Body of pancreas (tissue), 4 donors: ENCODE data around the gene THAP9. TPM values are rescaled to one million over a fixed set of nuclear protein-coding genes. Genes with fewer than 3 reads are reported as not detected.
"Not testable (repeated sequence)": the region's sequence is repeated elsewhere in the genome, so short reads cannot be mapped to it uniquely, and the experiment has no call there.

Experiments
- ATAC-seq: fragments of 150-250 bp; one replicate; pipeline ENCODE4 v1.9.1; 2016
- DNase-seq, 4 donors: peaks; one replicate each; pipeline ENCODE4 v3.0.0-alpha.2; 2019
- H3K27ac ChIP-seq, 4 donors: fragments of 200-600 bp; sonication (generic); 1 replicate in 3 of 4; 2 replicates in 1 of 4; pipeline versions ENCODE4 v1.5.1 to v1.6.1; 2016 to 2019; ENCODE audit warnings: mild to moderate bottlenecking in 1 of 4, mixed read lengths in 1 of 4, moderate library complexity in 1 of 4
- H3K27me3 ChIP-seq, 2 donors: fragments of 200-600 bp; sonication (generic); one replicate each; pipeline ENCODE4 v1.6.0; 2016; ENCODE audit warnings: mild to moderate bottlenecking in 1 of 2
- H3K36me3 ChIP-seq, 2 donors: fragments of 200-600 bp; sonication (generic); replicated peaks in 1 of 2; 2 replicates each; pipeline ENCODE4 v1.5.1; 2016; ENCODE audit warnings: low read depth in 2 of 2; ENCODE audit not compliant: insufficient read depth in 1 of 2
- H3K4me1 ChIP-seq: fragments of 200-600 bp; sonication (generic); one replicate; pipeline ENCODE4 v1.6.0; 2016
- H3K4me3 ChIP-seq, 2 donors: fragments of 200-600 bp; sonication (generic); 1 replicate in 1 of 2; 2 replicates in 1 of 2; pipeline ENCODE4 v1.5.1; 2016 to 2019
- H3K9me3 ChIP-seq, 3 donors: fragments of 200-600 bp; sonication (generic); 1 replicate in 2 of 3; 2 replicates in 1 of 3; pipeline ENCODE4 v1.5.1; 2016
- CTCF ChIP-seq, 7 experiments: fragments of 450-650 bp in 4 of 7; fragments of 200-600 bp in 3 of 7; sonication (generic) in 3 of 7; IDR thresholded peaks; one replicate each; pipeline ENCODE4 v1.5.1; 2016 to 2019; ENCODE audit warnings: antibody characterized with exemption in 7 of 7
- POLR2A ChIP-seq, 3 donors: fragments of 450-650 bp; IDR thresholded peaks; one replicate each; pipeline ENCODE4 v1.6.1; 2016; ENCODE audit warnings: antibody characterized with exemption in 3 of 3, mild to moderate bottlenecking in 2 of 3
- WGBS, 2 donors: methylation state at CpG; one replicate each; pipeline ENCODE4 v1.1.5; 2017; 5-methylcytosine and 5-hydroxymethylcytosine counted together
- intact Hi-C: fragments of 100-400 bp; cut with DNase I; formaldehyde crosslinking; loops from one replicate; pipeline ENCODE4 v1.15.1; 2023
- total RNA-seq, 2 donors: library from RNA; depleted of rRNA; stranded (reverse); fragments of >200 nt; gene quantifications; one replicate each; pipeline ENCODE4 v1.1.0, GENCODE V29; 2016

THAP9 gene
- total RNA-seq, result 1 to 10 TPM in 1 of 2 donors, under 1 TPM in 1; 0.33 to 3.9 TPM

DNA sequence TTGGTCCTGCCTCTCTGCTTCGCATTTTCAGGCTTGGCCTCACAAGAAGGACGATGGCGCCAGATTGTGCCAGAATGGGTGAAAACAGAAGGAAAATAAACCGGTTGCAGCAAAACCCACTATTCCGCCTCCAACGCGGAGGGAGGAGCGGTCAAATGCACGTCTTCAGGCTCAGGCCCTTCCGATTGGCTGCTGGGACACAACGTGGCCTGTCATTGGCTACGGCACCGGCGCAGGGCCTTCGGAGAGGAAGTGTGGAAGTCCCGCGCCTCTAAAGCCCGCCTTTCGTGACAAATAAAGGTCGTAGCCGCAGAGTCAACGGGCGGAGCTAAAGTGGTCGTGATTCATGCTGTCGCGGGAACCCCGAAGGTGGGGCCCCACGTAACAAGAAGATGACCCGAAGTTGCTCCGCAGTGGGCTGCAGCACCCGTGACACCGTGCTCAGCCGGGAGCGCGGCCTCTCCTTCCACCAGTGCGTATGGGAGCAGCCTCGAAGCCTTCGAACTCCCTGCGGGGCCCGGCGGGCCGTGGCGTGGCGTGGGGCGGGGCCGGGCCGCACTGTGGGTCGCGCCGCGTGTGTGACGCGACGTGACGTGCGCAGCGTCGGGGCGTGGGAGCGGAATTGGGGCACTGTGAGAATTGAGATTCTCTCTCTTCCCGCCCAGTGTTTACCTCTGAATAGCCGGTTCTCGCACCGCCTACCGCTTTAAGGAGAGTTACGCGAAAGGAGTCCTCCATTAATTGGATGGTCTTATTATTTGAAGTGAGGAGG lies at the start of gene THAP9:
Gene THAP9 (plus strand): TSS at position 325 of the 772 bp plus-strand sequence. CDS start 68 bp downstream, at position 393.
- peaks cover 23% of the 10 kb centered on the region for H3K4me1 ChIP-seq
- H3K27ac ChIP-seq, result peak within 1 kb of the TSS; percentile 89 to 100 (median 100)
- intact Hi-C loops, result no loop called here
- no peaks in the 10 kb centered on the region for H3K27me3 ChIP-seq
- no peaks in the 10 kb centered on the region for H3K9me3 ChIP-seq
- H3K4me3 ChIP-seq, result peak within 1 kb of the TSS; percentile 13 to 55
- no peak for TF ChIP-seq CTCF (IDR thresholded peaks at IDR 0.05)
- peak; percentile 57 to 92 (median 85) for TF ChIP-seq POLR2A (IDR thresholded peaks at IDR 0.05)
- 0% methylated on average over 26 to 67 of the region's 67 CpGs for WGBS, 2 donors
- DNase-seq (peak; percentile 97 to 99 (median 98)), ATAC-seq (peak; percentile 97)
- H3K36me3 ChIP-seq, result no peaks in the 10 kb centered on the region

DNA sequence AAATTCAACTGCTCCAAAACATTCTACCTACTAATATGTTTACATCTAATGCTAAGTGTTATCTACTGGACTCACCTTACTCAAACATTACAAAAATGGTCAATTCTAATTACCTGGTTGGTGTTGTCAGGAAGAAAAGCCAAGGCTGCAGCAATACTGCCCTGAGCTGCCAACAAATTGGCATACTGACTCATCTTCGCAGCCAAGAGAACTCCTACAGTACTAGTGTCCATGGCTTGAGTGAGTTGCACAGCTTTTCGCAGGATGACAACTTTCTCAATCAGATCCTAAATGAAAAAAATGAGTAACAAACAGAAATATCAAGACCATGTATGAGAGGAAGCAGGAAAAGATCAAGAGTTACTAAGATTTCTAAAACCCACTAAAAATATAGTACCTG lies 49.2 kb upstream of the THAP9 start:
- TF ChIP-seq POLR2A (IDR thresholded peaks at IDR 0.05) (no peak), CTCF (IDR thresholded peaks at IDR 0.05) (no peak)
- Histone ChIP-seq H3K4me1 (peaks cover 5% of the 10 kb centered on the region), H3K27ac (no peak overlapping the region), H3K4me3 (no peak overlapping the region), H3K27me3 (no peaks in the 10 kb centered on the region), H3K9me3 (no peaks in the 10 kb centered on the region), H3K36me3 (peaks cover 15 to 62% of the 10 kb centered on the region in 2 donors)
- intact Hi-C loops, result no loop called here
- WGBS, 2 donors, result 75 to 87% methylated on average over 2 of the region's 2 CpGs
- DNase-seq, result no peak
- ATAC-seq, result no peak

DNA sequence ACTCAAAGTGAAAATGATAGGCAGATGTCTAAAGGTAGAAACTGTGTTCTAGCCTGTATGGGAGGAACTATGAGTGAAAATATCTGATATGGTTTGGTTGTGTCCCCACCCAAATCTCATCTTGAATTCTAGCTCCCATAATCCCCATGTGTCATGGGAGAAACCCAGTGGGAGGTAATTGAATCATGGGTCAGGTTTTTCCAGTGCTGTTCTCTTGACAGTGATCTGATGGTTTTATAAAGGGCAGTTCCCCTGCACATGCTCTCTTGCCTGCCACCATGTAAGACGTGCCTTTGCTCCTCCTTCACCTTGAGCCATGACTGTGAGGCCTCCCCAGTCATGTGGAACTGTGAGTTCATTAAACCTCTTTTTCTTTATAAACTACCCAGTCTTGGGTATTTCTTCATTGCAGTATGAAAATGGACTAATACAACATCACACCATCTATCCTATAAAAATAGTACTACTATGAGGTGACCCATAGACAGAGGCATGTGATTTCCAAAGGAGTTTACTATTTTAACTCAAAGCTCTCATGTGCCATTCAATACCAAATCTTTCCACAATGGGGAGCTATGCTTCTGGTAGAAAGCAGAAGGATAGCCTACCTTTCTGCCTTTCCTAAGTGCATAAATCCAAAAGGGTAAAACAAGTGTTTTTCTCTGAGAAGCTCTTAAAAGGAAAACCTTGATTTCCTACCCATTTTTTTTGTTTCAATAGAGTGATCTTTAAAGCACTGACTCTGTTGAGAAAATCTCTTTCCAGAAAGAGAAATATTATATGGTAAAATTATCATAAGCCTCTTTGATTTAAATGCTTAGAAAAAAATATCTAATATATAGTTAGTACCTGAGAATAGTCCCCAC lies 48.4 kb upstream of the THAP9 start:
- Histone ChIP-seq H3K36me3 (peaks cover 15 to 69% of the 10 kb centered on the region in 2 donors), H3K27ac (no peak overlapping the region), H3K9me3 (no peaks in the 10 kb centered on the region), H3K4me3 (no peak overlapping the region), H3K4me1 (peaks cover 5% of the 10 kb centered on the region), H3K27me3 (no peaks in the 10 kb centered on the region)
- DNase-seq (no peak), ATAC-seq (peak; percentile 45)
- TF ChIP-seq POLR2A (IDR thresholded peaks at IDR 0.05) (no peak), CTCF (IDR thresholded peaks at IDR 0.05) (peak in 5 of 7 experiments; percentile 27 to 46 (median 44))
- 77 to 88% methylated on average over 1 of the region's 1 CpG for WGBS, 2 donors
- intact Hi-C loops, result no loop called here

DNA sequence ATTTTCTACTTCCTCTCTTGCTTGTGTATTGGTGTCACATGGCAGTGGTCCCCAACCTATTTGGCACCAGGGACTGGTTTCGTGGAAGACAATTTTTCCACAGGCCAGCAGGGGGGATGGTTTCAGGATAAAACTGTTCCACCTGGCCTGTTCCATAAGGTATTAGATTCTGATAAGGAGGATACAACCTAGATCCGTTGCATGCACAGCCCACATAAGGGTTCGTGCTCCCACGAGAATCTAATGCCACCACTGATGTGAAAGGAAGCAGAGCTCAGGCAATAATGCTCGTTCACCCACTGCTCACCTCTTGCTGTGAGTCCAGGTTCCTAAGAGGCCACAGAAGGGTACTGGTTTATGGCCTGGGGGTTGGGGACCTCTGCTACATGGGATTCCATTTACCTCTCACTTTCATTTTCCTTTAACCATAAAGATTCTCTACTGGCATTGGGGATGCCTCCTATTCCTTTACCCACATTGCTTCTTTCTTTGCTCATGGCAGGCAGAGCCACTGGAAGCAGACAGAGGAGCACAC lies 47.7 kb upstream of the THAP9 start:
- peaks cover 15 to 67% of the 10 kb centered on the region in 2 donors for H3K36me3 ChIP-seq
- TF ChIP-seq CTCF (IDR thresholded peaks at IDR 0.05) (no peak), POLR2A (IDR thresholded peaks at IDR 0.05) (no peak)
- peaks cover 8% of the 10 kb centered on the region for H3K4me1 ChIP-seq
- no peaks in the 10 kb centered on the region for H3K9me3 ChIP-seq
- ATAC-seq, result peak; percentile 30
- WGBS, 2 donors, result 58 to 60% methylated on average over 5 of the region's 5 CpGs
- no peak for DNase-seq
- H3K27ac ChIP-seq, result no peak overlapping the region
- H3K4me3 ChIP-seq, result no peak overlapping the region
- intact Hi-C loops, result no loop called here
- no peaks in the 10 kb centered on the region for H3K27me3 ChIP-seq

- DNase-seq, H3K27ac ChIP-seq, H3K9me3 ChIP-seq, ATAC-seq, H3K4me3 ChIP-seq, intact Hi-C loops, H3K27me3 ChIP-seq: not testable (repeated sequence)
- Histone ChIP-seq H3K36me3 (peaks cover 9 to 23% of the 10 kb centered on the region in 2 donors), H3K4me1 (peaks cover 16% of the 10 kb centered on the region)
- 95 to 96% methylated on average over 2 of the region's 2 CpGs for WGBS, 2 donors
Measured at GRCh38 chr4:82860487-82860886, 40.0 kb upstream of the THAP9 start.
